H1 (cell line): ENCODE data around the gene CIPC. TPM values are rescaled to one million over a fixed set of nuclear protein-coding genes. Genes with fewer than 3 reads are reported as not detected.

Source experiments
- BRCA1 ChIP-seq: IDR thresholded peaks from 2 replicates; pipeline ENCODE4 v1.6.1; 2012; ENCODE audit warnings: low read depth, low read length, improper control_type of control experiment
- USF2 ChIP-seq: IDR thresholded peaks from 2 replicates; pipeline ENCODE4 v1.6.1; 2011; ENCODE audit warnings: low read length, improper control_type of control experiment
- polyA plus RNA-seq, 7 experiments: library from polyadenylated mRNA; depleted of rRNA in 3 of 7; stranded (reverse) in 5 of 7; unstranded in 2 of 7; fragments of >200 nt in 5 of 7; fragments of 200-250 nt in 2 of 7; gene quantifications; 1 replicate in 5 of 7; 2 replicates in 1 of 7; 4 replicates in 1 of 7; pipeline versions ENCODE4 v1.2.1 to v1.2.3, GENCODE V29; 2011 to 2013; ENCODE audit warnings: missing spikeins in 2 of 7, mixed read lengths in 2 of 7
- total RNA-seq: library from RNA; stranded (reverse); fragmentation: NEBNext Ultra II Directional; extraction: Animal tissue kit (Norgen Biotek cat#: 25700); gene quantifications from 2 replicates; pipeline ENCODE4 v1.2.1, GENCODE V29; 2021

Gene CIPC
- total and polyA plus RNA-seq, 2 of the 8 experiments (the other 6 are each of a cell fraction or from before 2014, with no cell fraction given) = 13.9 to 32.7 TPM

- TF ChIP-seq BRCA1 (no peak), USF2 (no peak)
- TF ChIP-seq, all 59 proteins: peak for 5
Observed at GRCh38 chr14:77086017-77086727, 11.9 kb upstream of the CIPC start (continued).
